Measurements from ENCODE around the gene MEF2D. TPM values are rescaled to one million over a fixed set of nuclear protein-coding genes. Genes with fewer than 3 reads are reported as not detected.

Gene MEF2D
- total RNA-seq, 1 experiment from 2014 or later, result 33.5 TPM

GRCh38 chr1:156532374-156532773 lies 31.8 kb upstream of the MEF2D start:
- ChIA-PET CTCF (no interaction called here), POLR2A (ENCODE audit: unreplicated experiment) (no interaction called here)
- H4K20me1 ChIP-seq (ENCODE audit: insufficient read depth), result no peaks in the 10 kb centered on the region
- no peaks in the 10 kb centered on the region for H3K79me2 ChIP-seq (ENCODE audit: low read depth)
- no peaks in the 10 kb centered on the region for H3K9me2 ChIP-seq (ENCODE audit: insufficient read depth)
- H3K27ac ChIP-seq, result no peak overlapping the region
- TF ChIP-seq EZH2 (IDR thresholded peaks at IDR 0.05; ENCODE audit: low read depth) (no peak), CTCF (conservative IDR thresholded peaks at IDR 0.05) (no peak)
- no peaks in the 10 kb centered on the region for H3K4me1 ChIP-seq (replicated peaks; ENCODE audit: insufficient read depth)
- intact Hi-C loops (cut with micrococcal nuclease; ENCODE audit: unreplicated experiment), result no loop called here
- peaks cover 22% of the 10 kb centered on the region; the same call in 1 of the 2 replicates for H3K36me3 ChIP-seq (ENCODE audit: low read depth)
- H3K4me3 ChIP-seq, result no peak overlapping the region
- DNase-seq, result no peak
- no peaks in the 10 kb centered on the region for H3F3A ChIP-seq (ENCODE audit: insufficient read depth, low read depth)
- H3K9me3 ChIP-seq (ENCODE audit: insufficient read depth, low read depth), result no peaks in the 10 kb centered on the region
- no peaks in the 10 kb centered on the region for H3K27me3 ChIP-seq (ENCODE audit: insufficient read depth, low read depth)
- no peak overlapping the region for H2AFZ ChIP-seq
- no peak overlapping the region for H3K4me2 ChIP-seq
- no TSS peak for BruUV-seq (replicated peaks)

GRCh38 chr1:156530006-156530405 lies 29.4 kb upstream of the MEF2D start:
- no peaks in the 10 kb centered on the region for H3K4me1 ChIP-seq (replicated peaks; ENCODE audit: insufficient read depth)
- TF ChIP-seq CTCF (conservative IDR thresholded peaks at IDR 0.05), result no peak
- no peak for TF ChIP-seq EZH2 (IDR thresholded peaks at IDR 0.05; ENCODE audit: low read depth)
- H3K9me3 ChIP-seq (ENCODE audit: insufficient read depth, low read depth), result no peaks in the 10 kb centered on the region
- peaks cover 7% of the 10 kb centered on the region; the same call in 1 of the 2 replicates for H3F3A ChIP-seq (ENCODE audit: insufficient read depth, low read depth)
- no peak overlapping the region for H2AFZ ChIP-seq
- ChIA-PET CTCF (no interaction called here), POLR2A (ENCODE audit: unreplicated experiment) (no interaction called here)
- H3K4me3 ChIP-seq, result no peak overlapping the region
- no TSS peak for BruUV-seq (replicated peaks)
- no peak for DNase-seq
- no peaks in the 10 kb centered on the region for H4K20me1 ChIP-seq (ENCODE audit: insufficient read depth)
- H3K36me3 ChIP-seq (ENCODE audit: low read depth), result peaks cover 18% of the 10 kb centered on the region; the same call in 1 of the 2 replicates
- intact Hi-C loops (cut with micrococcal nuclease; ENCODE audit: unreplicated experiment), result no loop called here
- H3K27ac ChIP-seq, result no peak overlapping the region
- no peaks in the 10 kb centered on the region for H3K27me3 ChIP-seq (ENCODE audit: insufficient read depth, low read depth)
- H3K79me2 ChIP-seq (ENCODE audit: low read depth), result no peaks in the 10 kb centered on the region
- H3K4me2 ChIP-seq, result no peak overlapping the region
- no peaks in the 10 kb centered on the region for H3K9me2 ChIP-seq (ENCODE audit: insufficient read depth)

- peaks cover 7% of the 10 kb centered on the region; the same call in 1 of the 2 replicates for H3F3A ChIP-seq (ENCODE audit: insufficient read depth, low read depth)
- no peak overlapping the region for H3K27ac ChIP-seq
- H3K79me2 ChIP-seq (ENCODE audit: low read depth), result no peaks in the 10 kb centered on the region
- no peak overlapping the region for H3K4me3 ChIP-seq
- DNase-seq, result no peak
- ChIA-PET POLR2A (ENCODE audit: unreplicated experiment) (no interaction called here), CTCF (no interaction called here)
- TF ChIP-seq EZH2 (IDR thresholded peaks at IDR 0.05; ENCODE audit: low read depth) (no peak), CTCF (conservative IDR thresholded peaks at IDR 0.05) (no peak)
- BruUV-seq (replicated peaks), result no TSS peak
- intact Hi-C loops (cut with micrococcal nuclease; ENCODE audit: unreplicated experiment), result no loop called here
- H2AFZ ChIP-seq, result no peak overlapping the region
- no peak overlapping the region for H3K4me2 ChIP-seq
- no peaks in the 10 kb centered on the region for H3K9me2 ChIP-seq (ENCODE audit: insufficient read depth)
- peaks cover 10% of the 10 kb centered on the region; the same call in 1 of the 2 replicates for H3K36me3 ChIP-seq (ENCODE audit: low read depth)
- no peaks in the 10 kb centered on the region for H3K27me3 ChIP-seq (ENCODE audit: insufficient read depth, low read depth)
- no peaks in the 10 kb centered on the region for H3K9me3 ChIP-seq (ENCODE audit: insufficient read depth, low read depth)
- H3K4me1 ChIP-seq (replicated peaks; ENCODE audit: insufficient read depth), result no peaks in the 10 kb centered on the region
- no peaks in the 10 kb centered on the region for H4K20me1 ChIP-seq (ENCODE audit: insufficient read depth)
Measured at GRCh38 chr1:156528875-156529425, 28.4 kb upstream of the MEF2D start.
